Naive thymus-derived CD4-positive, alpha-beta T cell (primary cell): Measurements from ENCODE around the gene ANXA5. TPM values are rescaled to one million over a fixed set of nuclear protein-coding genes. Genes with fewer than 3 reads are reported as not detected.

Experiments
- ATAC-seq: fragments of 150-1000 bp; cut with Tn5 transposase; 2 replicates; pipeline ENCODE4 v1.10.0; 2021; ENCODE audit warnings: mild to moderate bottlenecking, moderate library complexity
- CTCF ChIA-PET: fragments of 350-600 bp; sonication (Branson Sonifier 250); formaldehyde crosslinking; loops from one replicate; lab custom pipeline; 2021; ENCODE audit warnings: antibody characterized with exemption; lab: Charles Lee
- POLR2A ChIA-PET: fragments of 350-600 bp; sonication (Branson Sonifier 250); formaldehyde crosslinking; loops from one replicate; lab custom pipeline; 2021; ENCODE audit warnings: antibody characterized with exemption, inconsistent platforms; lab: Charles Lee
- DNase-seq, 9 donors: peaks; one replicate each; pipeline versions ENCODE4 v3.0.0 to v3.0.0-alpha.2; 2020 to 2022; ENCODE audit warnings: mixed read lengths in 1 of 9
- H3K27ac ChIP-seq: one replicate; pipeline ENCODE4 v1.7.0; 2013; ENCODE audit warnings: mild to moderate bottlenecking, low read depth, low read length, moderate library complexity
- H3K27me3 ChIP-seq, 2 donors: one replicate each; pipeline ENCODE4 v1.7.0; 2013; ENCODE audit warnings: low read length in 2 of 2, mild to moderate bottlenecking in 2 of 2, moderate library complexity in 2 of 2; ENCODE audit not compliant: control insufficient read depth in 2 of 2, insufficient read depth in 2 of 2
- H3K36me3 ChIP-seq, 3 experiments: 1 replicate in 2 of 3; 2 replicates in 1 of 3; pipeline ENCODE4 v1.7.0; 2013; ENCODE audit warnings: low read length in 3 of 3, mild to moderate bottlenecking in 3 of 3, moderate library complexity in 1 of 3; ENCODE audit not compliant: insufficient read depth in 3 of 3, control insufficient read depth in 2 of 3
- H3K4me1 ChIP-seq, 2 donors: one replicate each; pipeline ENCODE4 v1.7.0; 2013; ENCODE audit warnings: low read length in 2 of 2, mild to moderate bottlenecking in 2 of 2, moderate library complexity in 1 of 2; ENCODE audit not compliant: control insufficient read depth in 2 of 2, insufficient read depth in 2 of 2
- H3K4me3 ChIP-seq: 2 replicates; pipeline ENCODE4 v1.7.0; 2013; ENCODE audit warnings: mild to moderate bottlenecking, low read length
- H3K9me3 ChIP-seq, 3 experiments: 1 replicate in 2 of 3; 2 replicates in 1 of 3; pipeline ENCODE4 v1.7.0; 2013; ENCODE audit warnings: low read length in 3 of 3; ENCODE audit not compliant: control insufficient read depth in 2 of 3
- H3K27ac Mint-ChIP-seq, 9 donors: one replicate each; pipeline ENCODE4 v1.8.0; 2020 to 2022; ENCODE audit warnings: mixed read lengths in 9 of 9, mild to moderate bottlenecking in 8 of 9, moderate library complexity in 5 of 9, inconsistent platforms in 2 of 9
- H3K27me3 Mint-ChIP-seq, 5 donors: one replicate each; pipeline ENCODE4 v1.8.0; 2021 to 2022; ENCODE audit warnings: mixed read lengths in 5 of 5, mild to moderate bottlenecking in 1 of 5
- H3K36me3 Mint-ChIP-seq, 5 donors: one replicate each; pipeline ENCODE4 v1.8.0; 2020 to 2022; ENCODE audit warnings: mixed read lengths in 5 of 5, mild to moderate bottlenecking in 3 of 5, inconsistent platforms in 1 of 5
- H3K4me1 Mint-ChIP-seq, 7 donors: one replicate each; pipeline ENCODE4 v1.8.0; 2020 to 2022; ENCODE audit warnings: mixed read lengths in 7 of 7, mild to moderate bottlenecking in 3 of 7, inconsistent platforms in 1 of 7
- H3K4me3 Mint-ChIP-seq, 10 donors: one replicate each; pipeline ENCODE4 v1.8.0; 2020 to 2022; ENCODE audit warnings: mild to moderate bottlenecking in 10 of 10, mixed read lengths in 10 of 10, moderate library complexity in 6 of 10, inconsistent platforms in 2 of 10
- H3K9me3 Mint-ChIP-seq, 11 donors: one replicate each; pipeline ENCODE4 v1.8.0; 2020 to 2022; ENCODE audit warnings: mixed read lengths in 11 of 11, mild to moderate bottlenecking in 4 of 11, inconsistent platforms in 1 of 11, moderate library complexity in 1 of 11
- intact Hi-C, 2 donors: fragments of 100-400 bp; cut with micrococcal nuclease; formaldehyde crosslinking; loops; one replicate each; pipeline ENCODE4 v1.15.1; 2023
- polyA plus RNA-seq, 2 donors: library from polyadenylated mRNA; unstranded; fragments of 300-500 nt; fragmentation: Illumina TruSeq; gene quantifications; one replicate each; pipeline ENCODE4 v1.2.3, GENCODE V29; 2021
- total RNA-seq, 6 experiments: library from RNA in 5 of 6; stranded (reverse) in 5 of 6; gene quantifications; 1 replicate in 5 of 6; 2 replicates in 1 of 6; pipeline ENCODE4 v1.2.3 and lab custom pipeline; 2021 to 2026

Gene ANXA5
- total and polyA plus RNA-seq, 7 experiments from 2014 or later: 25.5 to 180 (median 49.5) TPM

GRCh38 chr4:121686255-121686654 is 10.5 kb downstream of the ANXA5 start:
- H3K4me3 ChIP-seq: no peak overlapping the region
- H3K9me3 ChIP-seq: no peaks in the 10 kb centered on the region
- H3K27me3 ChIP-seq: no peaks in the 10 kb centered on the region
- Mint-ChIP-seq H3K27me3 (no peaks in the 10 kb centered on the region), H3K36me3 (peaks cover 0 to 25% (median 6%) of the 10 kb centered on the region in 5 donors), H3K4me1 (peaks cover 0 to 5% (median 0%) of the 10 kb centered on the region in 7 donors), H3K27ac (no peak overlapping the region), H3K9me3 (no peaks in the 10 kb centered on the region), H3K4me3 (no peak overlapping the region)
- no peaks in the 10 kb centered on the region for H3K4me1 ChIP-seq
- DNase-seq (no peak), ATAC-seq (no peak)
- peaks cover 0 to 4% (median 0%) of the 10 kb centered on the region in 3 experiments for H3K36me3 ChIP-seq
- H3K27ac ChIP-seq: no peak overlapping the region
- intact Hi-C loops: no loop called here
- ChIA-PET POLR2A (no interaction called here), CTCF (no interaction called here)

DNA sequence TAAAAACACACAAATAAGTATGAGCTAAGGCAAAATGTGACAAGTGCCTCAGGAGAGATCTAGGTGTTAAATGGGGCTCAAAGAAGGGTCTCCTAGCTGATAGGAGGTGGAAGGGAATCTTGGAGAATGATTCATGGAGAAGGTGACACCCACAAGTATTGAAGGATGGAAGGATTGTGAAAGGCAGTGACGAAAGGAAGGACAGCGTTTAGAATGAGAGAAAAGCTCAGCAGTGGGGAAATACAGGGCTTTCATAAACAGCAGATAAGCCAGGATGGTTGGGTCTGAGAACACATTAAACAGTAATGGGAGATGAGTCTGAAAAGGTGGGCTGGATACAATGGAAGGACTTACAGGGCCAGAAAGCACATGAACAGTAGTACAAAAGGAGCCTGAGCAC is 11.5 kb downstream of the ANXA5 start:
- Histone ChIP-seq H3K36me3 (peaks cover 0 to 12% (median 6%) of the 10 kb centered on the region in 3 experiments), H3K27me3 (no peaks in the 10 kb centered on the region), H3K4me1 (no peaks in the 10 kb centered on the region), H3K9me3 (no peaks in the 10 kb centered on the region), H3K27ac (no peak overlapping the region), H3K4me3 (no peak overlapping the region)
- POLR2A ChIA-PET: interaction anchor here (0.8 kb wide), 1 partner anchor 32 kb away, joined by 3 read pairs; no protein-coding TSS in a partner anchor
- H3K27ac Mint-ChIP-seq: peak overlapping the region in 1 of 9 donors; percentile 4
- H3K4me1 Mint-ChIP-seq: peaks cover 0 to 2% (median 0%) of the 10 kb centered on the region in 7 donors
- DNase-seq (no peak), ATAC-seq (no peak)
- CTCF ChIA-PET: no interaction called here
- intact Hi-C loops: no loop called here
- H3K36me3 Mint-ChIP-seq: peaks cover 0 to 27% (median 8%) of the 10 kb centered on the region in 5 donors
- no peaks in the 10 kb centered on the region for H3K27me3 Mint-ChIP-seq
- H3K4me3 Mint-ChIP-seq: no peak overlapping the region
- H3K9me3 Mint-ChIP-seq: no peaks in the 10 kb centered on the region

GRCh38 chr4:121684561-121684960 is 12.2 kb downstream of the ANXA5 start:
- H3K36me3 ChIP-seq: peaks cover 0 to 15% (median 6%) of the 10 kb centered on the region in 3 experiments
- no peak for ATAC-seq
- Mint-ChIP-seq H3K9me3 (no peaks in the 10 kb centered on the region), H3K27ac (no peak overlapping the region), H3K27me3 (no peaks in the 10 kb centered on the region), H3K36me3 (peaks cover 0 to 32% (median 11%) of the 10 kb centered on the region in 5 donors), H3K4me1 (peaks cover 0 to 2% (median 0%) of the 10 kb centered on the region in 7 donors), H3K4me3 (no peak overlapping the region)
- no peaks in the 10 kb centered on the region for H3K9me3 ChIP-seq
- no peak for DNase-seq
- ChIA-PET POLR2A (no interaction called here), CTCF (no interaction called here)
- H3K27me3 ChIP-seq: no peaks in the 10 kb centered on the region
- no peak overlapping the region for H3K4me3 ChIP-seq
- intact Hi-C loops: no loop called here
- H3K4me1 ChIP-seq: no peaks in the 10 kb centered on the region
- no peak overlapping the region for H3K27ac ChIP-seq

GRCh38 chr4:121684016-121684415 is 12.8 kb downstream of the ANXA5 start:
- CTCF ChIA-PET: no interaction called here
- Histone ChIP-seq H3K4me1 (no peaks in the 10 kb centered on the region), H3K27ac (no peak overlapping the region), H3K36me3 (peaks cover 0 to 15% (median 6%) of the 10 kb centered on the region in 3 experiments), H3K9me3 (no peaks in the 10 kb centered on the region), H3K27me3 (no peaks in the 10 kb centered on the region), H3K4me3 (no peak overlapping the region)
- DNase-seq (no peak), ATAC-seq (no peak)
- H3K4me3 Mint-ChIP-seq: no peak overlapping the region
- peaks cover 0 to 2% (median 0%) of the 10 kb centered on the region in 7 donors for H3K4me1 Mint-ChIP-seq
- intact Hi-C loops: no loop called here
- no peaks in the 10 kb centered on the region for H3K9me3 Mint-ChIP-seq
- POLR2A ChIA-PET: no interaction called here
- no peak overlapping the region for H3K27ac Mint-ChIP-seq
- H3K36me3 Mint-ChIP-seq: peaks cover 0 to 37% (median 15%) of the 10 kb centered on the region in 5 donors
- no peaks in the 10 kb centered on the region for H3K27me3 Mint-ChIP-seq

DNA sequence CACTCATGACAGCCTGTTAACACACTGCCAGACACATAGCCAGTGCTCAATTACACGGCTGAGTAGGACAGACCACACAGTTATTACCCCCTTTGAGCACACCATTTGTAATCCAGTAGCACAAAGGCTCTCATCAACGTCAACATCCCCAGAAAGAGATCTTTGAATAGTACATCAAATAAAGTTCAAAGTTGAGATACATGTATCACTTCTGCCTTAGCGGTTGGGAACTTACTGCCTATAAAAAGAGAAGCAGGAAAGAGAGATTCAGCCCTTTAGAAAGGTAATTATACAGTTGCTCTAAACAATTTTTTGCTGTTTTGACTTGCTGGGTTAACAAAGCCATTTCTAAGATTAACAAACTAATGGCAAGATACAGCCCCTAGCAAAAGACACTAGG is 16.2 kb downstream of the ANXA5 start:
- POLR2A ChIA-PET: no interaction called here
- Histone ChIP-seq H3K27ac (no peak overlapping the region), H3K9me3 (no peaks in the 10 kb centered on the region), H3K4me1 (no peaks in the 10 kb centered on the region), H3K4me3 (no peak overlapping the region), H3K27me3 (no peaks in the 10 kb centered on the region), H3K36me3 (peaks cover 0 to 23% (median 6%) of the 10 kb centered on the region in 3 experiments)
- H3K4me3 Mint-ChIP-seq: no peak overlapping the region
- no peaks in the 10 kb centered on the region for H3K9me3 Mint-ChIP-seq
- no peak overlapping the region for H3K27ac Mint-ChIP-seq
- intact Hi-C loops: no loop called here
- peaks cover 0 to 39% (median 15%) of the 10 kb centered on the region in 5 donors for H3K36me3 Mint-ChIP-seq
- DNase-seq (no peak), ATAC-seq (no peak)
- CTCF ChIA-PET: interaction anchor here (0.8 kb wide), 1 partner anchor 11 kb away, joined by 3 read pairs; no protein-coding TSS in a partner anchor
- H3K27me3 Mint-ChIP-seq: no peaks in the 10 kb centered on the region
- peaks cover 0 to 5% (median 0%) of the 10 kb centered on the region in 7 donors for H3K4me1 Mint-ChIP-seq

DNA sequence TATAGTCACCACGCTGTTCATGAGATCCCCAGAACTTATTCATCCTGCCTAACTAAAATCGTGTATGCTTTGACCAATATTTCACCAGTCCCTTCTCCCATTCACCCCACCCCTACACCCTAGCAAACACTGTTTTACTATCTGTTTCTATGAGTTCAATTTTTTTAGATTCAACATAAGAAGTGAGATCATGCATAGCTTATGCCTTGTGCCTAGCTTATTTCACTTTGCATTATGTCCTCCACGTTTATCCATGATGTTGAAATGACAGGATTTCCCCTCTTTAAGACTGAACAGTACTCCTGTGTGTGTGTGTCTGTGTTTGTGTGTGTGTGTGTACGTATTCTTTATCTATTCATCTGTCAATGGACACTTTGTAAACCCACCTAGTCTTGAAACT is 16.8 kb downstream of the ANXA5 start:
- ChIA-PET CTCF (interaction anchor here (0.8 kb wide), 1 partner anchor 10 kb away, joined by 3 read pairs; no protein-coding TSS in a partner anchor), POLR2A (no interaction called here)
- Histone ChIP-seq H3K9me3 (no peaks in the 10 kb centered on the region), H3K27me3 (no peaks in the 10 kb centered on the region), H3K36me3 (peaks cover 0 to 23% (median 6%) of the 10 kb centered on the region in 3 experiments), H3K27ac (no peak overlapping the region), H3K4me3 (no peak overlapping the region), H3K4me1 (no peaks in the 10 kb centered on the region)
- Mint-ChIP-seq H3K4me3 (no peak overlapping the region), H3K27ac (no peak overlapping the region), H3K4me1 (peaks cover 0 to 5% (median 0%) of the 10 kb centered on the region in 7 donors), H3K36me3 (peaks cover 0 to 33% (median 9%) of the 10 kb centered on the region in 5 donors), H3K27me3 (no peaks in the 10 kb centered on the region), H3K9me3 (no peaks in the 10 kb centered on the region)
- intact Hi-C loops: no loop called here
- DNase-seq (no peak), ATAC-seq (no peak)

- POLR2A ChIA-PET: no interaction called here
- H3K4me1 Mint-ChIP-seq: peaks cover 0 to 5% (median 0%) of the 10 kb centered on the region in 7 donors
- no peaks in the 10 kb centered on the region for H3K9me3 Mint-ChIP-seq
- peaks cover 0 to 23% (median 6%) of the 10 kb centered on the region in 3 experiments for H3K36me3 ChIP-seq
- H3K27me3 Mint-ChIP-seq: no peaks in the 10 kb centered on the region
- H3K9me3 ChIP-seq: no peaks in the 10 kb centered on the region
- H3K27me3 ChIP-seq: no peaks in the 10 kb centered on the region
- peaks cover 0 to 28% (median 9%) of the 10 kb centered on the region in 5 donors for H3K36me3 Mint-ChIP-seq
- no peak overlapping the region for H3K4me3 ChIP-seq
- DNase-seq (no peak), ATAC-seq (no peak)
- H3K4me1 ChIP-seq: no peaks in the 10 kb centered on the region
- CTCF ChIA-PET: no interaction called here
- H3K27ac ChIP-seq: no peak overlapping the region
- intact Hi-C loops: no loop called here
- no peak overlapping the region for H3K27ac Mint-ChIP-seq
- H3K4me3 Mint-ChIP-seq: no peak overlapping the region
Observed at GRCh38 chr4:121679267-121679666, 17.5 kb downstream of the ANXA5 start.
